ENCODE results near the gene BIK.

DNA sequence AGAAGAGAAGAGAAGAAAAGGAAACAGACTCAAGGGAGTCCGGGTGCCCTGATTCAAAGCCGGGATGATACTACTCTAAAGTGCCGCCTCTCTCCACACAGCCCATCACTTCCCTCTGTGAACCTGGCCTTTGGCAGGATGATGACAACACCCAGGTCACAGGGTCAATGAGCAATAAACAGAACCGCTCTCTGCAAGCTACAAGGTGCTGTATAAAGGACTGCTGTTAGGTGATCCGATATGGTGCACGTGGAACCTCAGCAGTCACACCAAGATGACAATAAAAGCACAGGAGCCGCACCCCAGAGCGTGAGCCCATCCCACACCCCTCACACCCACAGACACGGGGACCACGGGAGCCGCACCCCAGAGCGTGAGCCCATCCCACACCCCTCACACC, 32.0 kb upstream of the BIK start:
- no peak for TF ChIP-seq CTCF (conservative IDR thresholded peaks at IDR 0.05 in 1 of 2, IDR thresholded peaks at IDR 0.05 in 1 of 2; ENCODE audit: low read depth in 1 of 2, low read length in 2 of 2)
- no peak for TF ChIP-seq EZH2 (IDR thresholded peaks at IDR 0.05; ENCODE audit: low read length, missing control alignments)

All from fibroblast of lung (primary cell).